Measurements from ENCODE around the gene SEMA3F. TPM values are rescaled to one million over a fixed set of nuclear protein-coding genes. Genes with fewer than 3 reads are reported as not detected.
A peak's percentile ranks its signal among the peaks of the same experiment; 100 is the strongest.

Gene SEMA3F
- total RNA-seq, 1 donor from 2014 or later, result 37.5 TPM

DNA sequence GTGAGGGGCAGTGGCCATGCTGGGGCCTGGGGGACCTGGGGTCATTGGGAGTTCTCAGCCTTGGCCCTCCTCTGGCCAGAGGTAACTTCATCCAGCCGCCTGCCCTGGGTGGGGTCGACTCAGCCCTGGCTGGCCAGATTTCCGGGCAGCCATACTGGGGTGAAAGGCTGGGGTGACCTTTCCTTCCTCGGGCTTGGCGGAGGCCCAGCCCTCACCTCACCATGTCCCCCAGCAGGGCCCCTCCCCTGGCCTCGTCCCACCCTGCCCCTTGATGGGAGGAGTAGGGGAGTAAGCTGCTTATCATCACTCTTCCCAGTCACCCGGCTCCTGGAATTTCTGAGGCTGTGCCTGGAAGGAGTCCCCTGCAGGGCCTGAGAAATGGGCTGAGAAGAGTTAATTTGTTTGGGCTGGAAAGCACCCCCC is 5.4 kb downstream of the SEMA3F start:
- no peak for TF ChIP-seq CTCF (IDR thresholded peaks at IDR 0.05)
- Mint-ChIP-seq H3K4me1 (ENCODE audit: low read depth) (peaks cover 77% of the 10 kb centered on the region), H3K36me3 (ENCODE audit: low read depth) (no peaks in the 10 kb centered on the region), H3K4me3 (ENCODE audit: unreplicated experiment) (no peak overlapping the region), H3K9me3 (ENCODE audit: low read depth) (no peaks in the 10 kb centered on the region), H3K27ac (ENCODE audit: unreplicated experiment) (no peak overlapping the region), H3K27me3 (ENCODE audit: low read depth) (no peaks in the 10 kb centered on the region)
- no peak for DNase-seq (ENCODE audit: low spot score)

DNA sequence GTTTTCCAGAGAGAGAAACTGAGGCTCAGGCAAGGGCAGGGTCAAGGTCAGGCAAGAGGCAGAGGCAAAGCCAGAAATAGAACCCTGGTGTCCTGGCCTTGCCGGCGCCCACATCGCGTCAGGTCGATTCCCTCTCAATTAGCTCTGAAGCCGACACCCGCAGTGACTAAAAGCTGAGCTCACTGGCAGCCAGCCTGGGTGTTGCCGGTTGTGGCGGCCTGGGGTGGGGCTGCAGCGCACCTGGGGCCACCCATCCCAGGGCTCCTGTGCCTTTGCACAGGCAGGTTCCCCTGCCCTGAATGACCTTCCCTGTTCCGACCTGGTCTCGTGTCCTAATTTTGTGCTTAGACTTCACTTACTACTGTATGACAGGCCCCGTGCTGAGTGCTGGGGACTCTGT is 6.2 kb downstream of the SEMA3F start:
- no peaks in the 10 kb centered on the region for H3K36me3 Mint-ChIP-seq (ENCODE audit: low read depth)

DNA sequence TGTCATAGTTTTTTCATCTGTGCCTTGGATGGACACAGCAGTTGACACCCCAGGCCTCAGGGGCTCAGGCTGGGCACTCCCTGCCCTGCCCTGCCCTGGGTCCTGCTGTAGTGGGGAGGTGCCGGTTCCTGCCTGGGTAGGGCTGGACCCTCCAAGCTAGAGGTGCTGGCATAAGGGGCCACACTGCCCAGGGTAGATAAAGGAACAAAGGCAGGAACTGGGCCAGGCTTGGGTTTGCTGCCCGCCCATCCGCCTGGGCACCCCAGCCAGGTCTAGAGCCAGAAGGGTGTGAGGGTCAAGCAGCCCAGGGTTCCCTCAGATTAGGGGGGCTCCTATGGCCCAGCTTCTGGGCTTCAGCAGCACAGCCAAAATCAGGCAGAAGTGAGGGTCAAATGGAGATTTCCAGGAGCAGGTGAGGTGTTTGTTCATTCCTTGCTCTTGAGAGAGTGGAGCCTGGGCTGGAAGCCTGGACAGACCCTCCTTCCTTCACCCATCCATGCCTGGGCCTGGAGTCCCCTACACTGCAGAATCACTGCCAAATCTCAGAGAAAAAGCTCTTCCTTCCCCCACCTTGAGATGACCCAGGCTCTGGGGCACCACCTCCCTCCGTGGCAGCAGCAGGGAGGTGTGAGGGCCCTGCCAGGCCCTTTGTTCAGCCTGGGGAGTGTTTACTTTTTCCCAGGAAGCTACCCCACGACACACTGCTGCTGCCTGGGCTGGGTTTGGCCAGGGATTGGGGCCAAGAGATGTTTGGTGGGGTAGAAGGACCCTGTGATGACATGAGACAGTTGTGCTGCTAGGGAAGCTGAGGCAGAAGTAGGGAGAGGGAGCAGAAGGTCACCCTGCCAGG is 7.1 kb downstream of the SEMA3F start:
- Mint-ChIP-seq H3K4me3 (ENCODE audit: unreplicated experiment) (no peak overlapping the region), H3K27me3 (ENCODE audit: low read depth) (no peaks in the 10 kb centered on the region), H3K4me1 (ENCODE audit: low read depth) (peaks cover 83% of the 10 kb centered on the region), H3K9me3 (ENCODE audit: low read depth) (no peaks in the 10 kb centered on the region), H3K27ac (ENCODE audit: unreplicated experiment) (peak overlapping the region; percentile 71), H3K36me3 (ENCODE audit: low read depth) (no peaks in the 10 kb centered on the region)
- DNase-seq (ENCODE audit: low spot score), result no peak
- no peak for TF ChIP-seq CTCF (IDR thresholded peaks at IDR 0.05)

More for the DNA sequence above, 6.2 kb downstream of the SEMA3F start:
- H3K27ac Mint-ChIP-seq (ENCODE audit: unreplicated experiment), result no peak overlapping the region
- H3K9me3 Mint-ChIP-seq (ENCODE audit: low read depth), result no peaks in the 10 kb centered on the region
- no peak overlapping the region for H3K4me3 Mint-ChIP-seq (ENCODE audit: unreplicated experiment)
- TF ChIP-seq CTCF (IDR thresholded peaks at IDR 0.05), result no peak
- no peak for DNase-seq (ENCODE audit: low spot score)
- peaks cover 77% of the 10 kb centered on the region for H3K4me1 Mint-ChIP-seq (ENCODE audit: low read depth)
- no peaks in the 10 kb centered on the region for H3K27me3 Mint-ChIP-seq (ENCODE audit: low read depth)

DNA sequence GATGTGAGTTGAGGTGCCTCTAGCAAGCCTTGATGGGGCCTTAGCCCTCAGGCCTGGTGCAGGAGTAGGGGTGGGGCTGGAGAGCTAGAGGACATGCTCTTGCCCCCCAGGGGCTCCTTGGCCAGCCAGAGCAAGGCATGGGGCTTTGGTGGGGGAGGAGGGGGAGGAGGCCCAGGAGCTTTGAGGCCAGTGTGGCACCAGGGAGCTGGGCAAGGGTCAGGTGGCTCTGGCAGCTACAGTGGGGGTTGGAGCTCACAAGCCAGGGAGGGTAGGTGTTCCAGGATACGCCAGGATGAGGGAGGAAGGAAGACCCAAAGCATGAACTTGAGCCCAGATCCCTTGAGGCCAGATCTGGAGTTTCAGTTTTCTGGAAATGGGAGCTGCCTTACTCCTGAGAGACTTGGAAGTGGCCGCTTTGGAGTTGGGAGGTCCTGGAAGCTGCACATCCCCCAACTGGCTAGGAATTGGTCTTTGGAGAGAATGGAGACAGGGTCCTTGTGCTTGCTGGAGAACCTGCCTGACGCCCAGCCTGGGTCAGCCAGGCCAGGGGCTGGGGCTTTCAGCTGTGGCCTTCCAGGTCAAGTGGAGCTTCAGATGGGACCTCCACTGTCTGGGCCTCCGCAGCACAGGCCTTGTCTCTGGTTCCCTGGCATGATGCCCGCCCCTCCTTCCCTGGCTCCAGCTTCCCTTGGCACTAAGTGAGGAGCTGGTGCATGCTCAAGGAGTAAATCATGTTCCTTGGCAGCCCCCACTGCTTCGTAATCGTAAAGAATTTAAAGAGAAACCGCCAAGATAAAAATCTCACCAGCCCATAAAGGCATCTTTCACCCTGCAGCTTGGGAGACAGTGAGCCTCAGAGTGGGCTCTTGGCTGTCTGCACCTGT is 8.7 kb downstream of the SEMA3F start:
- Mint-ChIP-seq H3K27me3 (ENCODE audit: low read depth) (no peaks in the 10 kb centered on the region), H3K9me3 (ENCODE audit: low read depth) (no peaks in the 10 kb centered on the region), H3K27ac (ENCODE audit: unreplicated experiment) (peak overlapping the region; percentile 93), H3K4me3 (ENCODE audit: unreplicated experiment) (peak overlapping the region; percentile 28), H3K4me1 (ENCODE audit: low read depth) (peaks cover 74% of the 10 kb centered on the region), H3K36me3 (ENCODE audit: low read depth) (no peaks in the 10 kb centered on the region)
- no peak for DNase-seq (ENCODE audit: low spot score)
- TF ChIP-seq CTCF (IDR thresholded peaks at IDR 0.05), result no peak

DNA sequence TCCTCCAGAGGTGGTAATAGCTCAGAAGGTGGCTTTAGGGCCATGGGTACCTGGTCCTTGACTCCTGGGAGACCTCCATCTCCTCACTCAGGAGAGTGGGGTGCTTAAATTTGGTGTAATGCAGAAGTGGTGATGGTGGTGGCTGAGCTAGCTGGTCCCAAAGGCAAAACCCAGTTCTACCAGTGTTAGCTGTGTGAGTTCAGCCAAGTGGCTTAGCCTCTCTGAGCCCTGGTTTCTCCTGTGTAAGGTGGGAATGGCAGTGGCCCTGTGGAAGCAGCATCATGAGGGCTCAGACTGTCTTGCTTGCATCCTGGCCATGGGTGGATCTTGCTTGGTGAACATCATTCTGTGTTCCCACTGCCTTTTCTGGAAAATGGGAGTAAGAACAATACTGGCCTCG is 9.4 kb downstream of the SEMA3F start:
- peak overlapping the region; percentile 51 for H3K4me3 Mint-ChIP-seq (ENCODE audit: unreplicated experiment)
- TF ChIP-seq CTCF (IDR thresholded peaks at IDR 0.05), result no peak
- no peak for DNase-seq (ENCODE audit: low spot score)
- no peaks in the 10 kb centered on the region for H3K9me3 Mint-ChIP-seq (ENCODE audit: low read depth)
- H3K27me3 Mint-ChIP-seq (ENCODE audit: low read depth), result no peaks in the 10 kb centered on the region
- peak overlapping the region; percentile 93 for H3K27ac Mint-ChIP-seq (ENCODE audit: unreplicated experiment)
- peaks cover 71% of the 10 kb centered on the region for H3K4me1 Mint-ChIP-seq (ENCODE audit: low read depth)
- H3K36me3 Mint-ChIP-seq (ENCODE audit: low read depth), result no peaks in the 10 kb centered on the region

Data from chondrocyte (in vitro differentiated cells).